DMS79 (cell line): Measurements from ENCODE around the gene FDX1.

Experiments used
- DNase-seq: peaks from one replicate; lab custom pipeline; 2025; lab: John Stamatoyannopoulos, UW

Gene FDX1

DNA sequence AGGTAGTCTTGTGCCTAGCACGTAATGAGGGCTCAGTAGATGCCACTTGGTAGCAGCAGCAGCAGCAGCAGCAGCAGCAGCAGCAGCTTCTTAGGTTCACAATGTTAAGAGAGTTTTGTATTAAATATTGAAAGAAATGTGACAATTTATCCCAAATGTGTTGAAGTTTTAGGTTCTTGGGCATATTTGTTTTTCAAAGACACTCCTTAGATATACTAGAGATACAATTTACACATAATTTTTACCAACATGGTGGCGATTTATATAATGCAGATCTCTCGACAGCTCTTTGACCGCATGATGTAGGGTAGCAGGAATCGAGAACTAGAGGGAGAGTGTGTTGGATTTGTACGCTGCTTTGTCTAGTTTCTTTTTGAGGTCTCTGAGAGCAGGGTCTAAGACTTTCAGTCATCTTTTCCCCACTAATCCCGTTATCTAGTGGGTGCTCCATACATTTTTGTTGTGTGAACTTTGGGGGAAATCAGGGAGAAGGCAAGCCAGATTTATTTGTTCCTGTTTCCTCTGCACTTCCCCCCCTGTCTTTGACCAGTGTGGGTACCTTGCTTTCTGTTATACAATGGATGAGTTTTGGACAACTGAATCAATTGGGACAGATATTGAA, 1.4 kb downstream of the FDX1 start:
- peak; percentile 33 for DNase-seq

DNA sequence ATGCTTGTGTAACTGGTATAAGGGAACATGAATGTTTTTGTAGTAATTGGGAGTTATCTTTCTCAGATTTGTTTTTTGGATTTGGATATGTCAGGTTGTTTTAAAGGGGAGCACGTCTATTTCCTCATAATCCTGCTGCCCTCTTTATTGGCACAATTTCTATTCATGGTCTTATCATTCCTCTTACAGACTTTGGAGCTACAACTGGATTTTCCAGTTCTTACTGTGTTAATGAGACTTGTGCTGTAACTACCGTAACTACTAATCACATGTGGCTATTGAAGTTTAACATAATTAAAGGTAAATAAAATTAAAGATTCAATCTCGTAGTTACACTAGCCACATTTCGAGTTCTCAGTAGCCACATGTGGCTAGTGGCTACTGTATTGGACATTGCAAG, 1.9 kb downstream of the FDX1 start:
- DNase-seq: peak; percentile 42

DNA sequence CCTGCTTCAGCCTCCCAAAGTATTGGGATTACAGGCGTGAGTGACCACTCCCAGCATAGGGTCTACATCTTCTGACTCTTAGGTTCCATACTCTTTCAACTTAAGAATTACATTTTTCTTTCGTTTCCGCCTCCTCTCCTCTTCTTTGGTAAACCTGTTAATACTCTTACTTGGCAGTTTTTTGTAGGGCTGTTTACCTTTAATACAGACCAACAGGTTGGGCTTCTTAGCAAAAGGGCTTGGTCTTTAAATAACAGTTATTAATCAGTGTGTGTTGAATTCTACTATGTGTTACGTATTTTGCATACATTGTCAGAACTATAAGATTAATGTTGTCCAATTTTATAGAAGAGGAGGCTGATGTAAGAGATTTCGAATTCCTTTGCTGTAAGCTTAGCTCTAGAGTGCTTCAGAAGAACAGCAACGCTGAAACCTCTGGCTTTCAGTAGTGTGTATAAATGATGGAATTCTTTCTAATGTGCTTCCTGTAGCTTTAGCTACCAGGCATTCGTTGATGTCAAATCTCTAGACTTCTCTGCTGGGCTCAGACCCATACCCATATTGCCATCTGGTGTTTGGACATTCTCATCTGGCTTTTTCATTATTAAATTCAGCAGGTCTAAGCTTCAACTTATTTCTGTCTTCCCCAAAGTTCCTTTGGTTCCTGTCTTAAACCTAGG, 3.1 kb downstream of the FDX1 start:
- DNase-seq: no peak

DNA sequence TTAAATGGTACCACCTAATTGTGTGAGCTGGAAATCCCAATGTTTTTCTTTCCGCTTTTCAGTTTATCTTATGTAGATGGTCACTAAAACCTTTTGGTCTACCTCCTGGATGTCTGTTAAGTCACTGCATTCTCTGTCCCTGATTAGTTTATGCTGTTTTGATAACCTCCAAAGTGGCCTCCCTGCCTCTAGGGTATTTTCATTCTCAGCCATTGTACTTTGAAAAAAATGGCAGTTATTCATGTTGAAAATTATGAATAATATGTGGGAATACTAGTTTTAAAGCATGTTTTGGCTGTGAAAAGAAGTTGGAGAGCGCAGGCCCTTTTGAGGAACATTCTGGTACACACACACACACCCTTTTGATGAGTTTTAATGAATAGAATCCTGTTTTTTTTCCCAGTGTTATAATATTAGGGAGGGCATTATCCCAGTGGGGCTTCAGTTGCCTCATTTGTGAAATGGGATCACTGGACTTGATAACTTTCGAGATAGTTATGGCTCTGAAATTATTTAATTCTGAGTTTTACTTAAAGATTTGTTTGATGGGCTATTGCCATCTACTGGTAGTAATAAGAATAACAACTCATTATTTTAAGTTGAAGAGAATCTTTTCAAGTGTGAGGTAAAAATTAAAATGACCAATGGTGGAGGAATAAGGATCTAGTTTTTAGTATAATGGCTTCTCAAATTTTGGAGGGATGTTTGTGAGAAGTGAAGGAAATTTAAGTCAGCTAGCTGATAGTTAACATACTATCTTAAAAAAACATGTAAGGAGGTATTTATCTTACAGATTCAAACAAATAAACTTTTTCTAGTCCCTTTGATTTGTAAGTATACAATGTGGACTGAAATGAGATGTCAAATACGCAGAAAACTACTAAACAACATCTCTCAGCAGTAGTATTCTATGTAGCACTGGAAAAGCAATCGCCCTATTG, 3.9 kb downstream of the FDX1 start:
- no peak for DNase-seq

DNA sequence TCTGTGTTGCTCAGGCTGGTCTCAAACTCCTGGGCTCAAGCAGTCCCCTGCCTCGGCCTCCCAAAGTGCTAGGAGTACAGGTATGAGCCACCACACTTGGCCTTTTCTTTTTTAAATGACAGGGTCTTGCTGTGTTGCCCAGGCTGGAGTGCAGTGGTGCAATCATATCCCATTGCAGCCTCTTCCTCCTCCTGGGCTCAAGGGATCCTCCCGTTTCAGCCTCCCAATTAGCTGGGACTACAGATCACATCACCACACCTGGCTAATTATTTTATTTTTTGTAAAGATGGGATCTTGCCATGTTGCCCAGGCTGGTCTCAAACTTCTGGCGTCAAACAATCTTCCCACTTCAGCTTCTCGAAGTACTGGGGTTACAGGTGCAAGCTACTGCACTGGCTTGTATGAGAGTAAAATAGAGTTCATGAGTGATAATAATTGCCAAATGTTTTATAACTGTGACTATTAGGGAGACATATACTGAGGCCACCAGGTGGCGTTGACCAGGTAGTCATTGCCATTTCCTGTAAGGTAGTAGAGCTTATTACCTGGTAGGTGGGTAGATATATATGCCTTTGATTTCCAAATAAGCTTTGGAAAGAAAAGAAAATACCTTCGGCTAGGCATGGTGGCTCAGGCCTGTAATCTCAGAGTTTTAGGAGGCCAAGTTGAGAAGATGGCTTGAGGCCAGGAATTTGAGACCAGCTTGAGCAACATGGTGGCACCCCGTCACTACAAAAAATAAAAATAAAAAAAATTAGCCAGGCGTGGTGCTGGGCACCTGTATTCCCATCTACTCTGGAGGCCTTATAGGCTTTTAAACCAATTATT, 5.4 kb downstream of the FDX1 start:
- no peak for DNase-seq

DNA sequence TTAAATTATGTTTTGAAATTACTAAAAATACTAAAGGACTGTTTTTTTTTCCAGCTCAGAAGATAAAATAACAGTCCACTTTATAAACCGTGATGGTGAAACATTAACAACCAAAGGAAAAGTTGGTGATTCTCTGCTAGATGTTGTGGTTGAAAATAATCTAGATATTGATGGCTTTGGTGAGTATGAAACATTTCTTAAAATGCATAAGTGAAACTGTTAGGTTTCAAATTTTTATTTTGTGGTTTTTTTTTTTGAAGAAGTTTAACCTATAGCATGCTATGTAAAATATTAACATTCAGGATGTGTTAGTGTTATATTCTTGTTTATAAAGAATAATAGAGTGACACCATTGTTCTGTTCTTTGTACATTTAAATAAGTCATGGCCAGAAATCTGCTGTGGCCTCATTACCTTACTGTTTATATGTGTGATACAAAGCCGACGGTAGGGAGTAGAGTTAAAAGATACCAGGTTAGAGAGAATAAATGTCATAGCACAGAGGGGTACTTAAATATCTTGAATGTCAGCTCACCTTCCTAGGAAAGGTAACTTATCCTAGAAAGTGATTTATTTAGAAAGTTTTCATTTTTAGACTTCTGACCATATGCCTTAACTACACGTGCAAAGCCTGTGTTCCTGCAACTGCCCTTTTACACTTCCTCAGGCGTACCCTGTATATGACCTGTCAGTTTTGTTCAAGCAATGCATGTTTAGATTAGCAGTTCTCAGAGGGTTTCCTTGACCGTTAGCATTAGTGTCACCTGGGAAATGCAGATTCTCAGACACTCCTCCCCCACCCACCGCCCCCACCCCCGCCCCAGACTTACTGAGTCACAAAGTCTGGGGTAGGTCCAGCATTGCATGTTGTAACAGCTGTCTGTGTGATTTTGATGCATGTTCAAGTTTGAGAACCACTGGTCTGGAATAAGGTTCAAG, 6.3 kb downstream of the FDX1 start:
- no peak for DNase-seq

DNA sequence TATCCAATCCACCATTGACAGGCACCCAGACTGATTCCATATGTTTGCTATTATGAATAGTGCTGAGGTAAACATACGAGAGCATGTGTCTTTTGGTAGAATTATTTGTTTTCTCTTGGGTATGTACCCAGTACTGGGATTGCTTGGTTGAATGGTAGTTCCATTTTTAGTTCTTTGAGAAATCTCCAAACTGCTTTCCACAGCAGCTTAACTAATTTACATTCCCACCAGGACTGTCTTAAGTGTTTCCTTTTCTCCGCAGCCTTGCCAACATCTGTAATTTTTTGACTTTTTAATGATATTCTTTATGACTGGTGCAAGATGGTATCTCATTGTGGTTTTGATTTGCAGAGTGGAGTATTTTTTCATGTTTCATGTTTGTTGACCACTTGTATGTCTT, 8.3 kb downstream of the FDX1 start:
- DNase-seq: no peak

DNA sequence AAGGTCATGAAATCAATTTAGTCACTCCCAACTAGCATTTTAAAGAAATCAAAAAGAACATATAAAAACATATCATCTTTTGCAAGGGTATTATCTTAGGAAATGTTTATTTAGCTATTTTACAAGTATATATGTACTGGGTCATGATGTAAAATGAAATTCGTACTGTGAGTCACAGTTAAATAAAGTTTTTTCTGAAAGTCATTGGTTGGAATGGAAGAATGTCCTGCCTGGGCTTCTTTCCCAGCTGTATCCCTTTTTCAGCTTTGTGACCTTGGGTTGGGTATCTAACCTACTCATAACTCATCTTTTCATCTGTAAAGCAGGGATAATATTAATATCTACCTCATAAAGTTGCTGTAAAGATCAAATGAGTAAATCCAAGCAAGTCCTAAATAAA, 15.7 kb downstream of the FDX1 start:
- no peak for DNase-seq

DNA sequence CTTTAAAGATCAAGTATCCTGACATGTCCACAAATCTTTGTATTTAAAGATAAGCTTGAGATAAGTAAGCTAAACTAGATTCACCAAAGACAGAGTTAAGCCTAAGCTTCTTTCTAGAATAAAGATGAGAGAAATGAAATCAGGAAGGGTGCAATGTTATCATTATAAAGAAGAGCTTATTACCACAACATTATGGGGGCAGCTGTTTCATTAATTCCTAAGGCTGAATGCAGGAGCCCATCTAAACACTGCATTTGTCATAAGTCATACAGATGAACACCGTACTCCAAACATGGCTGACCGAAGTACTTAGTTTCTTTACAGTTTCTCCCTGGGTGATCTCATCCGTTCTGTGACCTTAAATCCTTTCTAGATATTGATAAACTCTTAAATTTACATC, 16.3 kb downstream of the FDX1 start:
- DNase-seq: no peak

DNA sequence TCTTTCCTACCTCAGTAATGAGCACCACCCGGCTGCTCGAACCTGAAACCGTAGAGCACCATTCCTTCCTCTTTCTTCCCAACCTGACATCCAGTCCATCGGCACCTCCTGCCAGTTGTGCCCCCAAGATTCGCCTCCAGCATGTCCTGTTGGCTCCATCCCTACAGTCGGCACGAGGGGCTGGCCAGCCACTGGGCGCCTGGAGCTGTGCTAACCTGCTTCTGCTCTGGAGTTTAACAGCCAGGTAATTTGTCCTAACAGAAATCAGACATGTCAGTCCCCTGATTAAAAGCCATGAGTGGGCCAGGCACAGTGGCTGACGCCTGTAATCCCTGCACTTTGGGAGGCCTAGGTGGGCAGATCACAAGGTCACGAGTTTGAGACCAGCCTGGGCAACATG, 16.8 kb downstream of the FDX1 start:
- no peak for DNase-seq

DNA sequence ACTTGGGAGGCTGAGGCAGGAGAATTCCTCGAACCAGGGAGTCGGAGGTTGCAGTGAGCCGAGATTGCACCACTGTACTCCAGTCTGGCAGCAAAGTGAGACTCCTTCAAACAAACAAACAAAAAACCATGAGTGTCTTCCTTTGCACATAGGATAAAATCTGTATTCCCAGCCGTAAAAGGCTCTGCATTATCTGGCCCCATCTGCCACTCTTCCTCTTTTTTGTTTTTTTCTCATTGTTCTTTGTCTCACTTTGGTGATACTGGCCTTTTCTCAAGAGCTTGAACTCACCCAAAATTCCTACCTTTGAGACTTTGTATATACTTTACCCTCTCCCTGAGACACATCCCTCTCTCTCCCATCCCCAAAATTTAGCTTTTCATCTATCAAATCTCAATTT, 17.6 kb downstream of the FDX1 start:
- no peak for DNase-seq

DNA sequence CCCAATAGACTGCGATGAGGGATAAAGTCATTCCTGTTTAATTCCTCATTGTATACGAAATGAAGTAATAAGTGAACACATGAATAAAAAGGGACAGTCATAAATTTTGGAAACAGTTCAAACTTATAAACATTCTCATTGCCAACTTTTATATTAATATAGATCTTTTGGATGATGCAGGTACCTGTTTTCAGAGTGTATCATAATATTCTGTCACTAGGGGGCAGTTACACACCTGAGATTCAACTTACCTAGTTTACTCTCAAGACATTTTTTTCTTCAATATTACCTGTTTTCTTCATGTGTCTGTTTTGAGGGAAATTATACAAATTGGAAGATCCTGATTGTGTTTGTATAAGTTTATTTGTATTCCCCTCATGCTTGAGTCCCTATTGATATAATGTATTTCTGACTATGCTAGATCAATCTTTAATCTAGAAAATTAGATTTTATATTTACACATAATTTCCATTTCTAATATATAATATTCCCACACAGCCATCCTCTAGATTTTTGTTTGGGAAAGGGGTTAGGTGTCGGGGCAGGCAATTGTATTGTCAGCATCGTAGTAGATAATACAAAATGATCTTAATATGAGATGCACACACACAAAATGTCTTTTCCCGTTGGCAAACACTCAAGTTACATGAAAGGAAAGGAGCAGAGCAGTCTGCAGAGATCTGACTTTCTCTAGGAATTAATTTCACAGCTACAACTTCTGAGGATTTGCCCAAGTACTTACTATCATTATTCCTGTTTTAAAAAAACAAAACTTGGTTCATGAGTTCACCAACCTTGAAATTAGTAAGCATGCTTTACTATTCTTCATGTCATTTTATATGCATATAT, 18.4 kb downstream of the FDX1 start:
- DNase-seq: peak; percentile 34

DNA sequence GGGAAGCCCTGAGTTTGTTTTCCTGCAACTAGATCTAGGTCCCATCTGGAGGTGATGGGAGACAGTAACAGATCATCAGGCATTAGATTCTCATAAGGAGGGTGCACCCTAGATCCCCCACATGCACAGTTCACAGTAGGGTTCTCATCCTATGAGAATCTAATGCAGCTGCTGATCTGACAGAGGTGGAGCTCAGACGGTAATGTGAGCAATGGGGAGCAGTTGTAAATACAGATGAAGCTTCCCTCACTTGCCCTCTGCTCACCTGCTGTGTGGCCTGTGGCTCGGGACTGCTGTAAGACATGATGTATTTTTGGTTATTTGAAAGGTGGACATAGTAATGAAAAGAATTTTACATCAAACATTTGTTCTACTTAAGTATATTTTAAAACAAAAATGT, 20.5 kb downstream of the FDX1 start:
- DNase-seq: no peak

DNA sequence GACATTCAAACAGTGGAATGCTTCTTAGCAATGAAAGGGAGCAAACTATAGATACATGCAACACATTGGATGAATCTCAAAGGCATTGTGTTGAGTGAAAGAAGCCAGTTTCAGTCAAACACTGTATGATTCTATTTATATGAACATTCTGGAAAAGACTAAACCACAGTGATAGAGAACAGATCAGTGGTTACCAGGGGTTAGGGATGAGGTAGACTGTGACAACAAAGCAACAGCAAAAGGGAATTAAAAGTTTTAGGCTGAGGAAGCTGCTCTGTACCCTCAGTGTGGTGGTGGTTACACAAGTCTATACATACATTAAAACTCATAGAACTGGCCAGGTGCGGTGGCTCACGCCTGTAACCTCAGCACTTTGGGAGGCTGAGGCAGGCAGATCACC, 23.0 kb downstream of the FDX1 start:
- no peak for DNase-seq

DNA sequence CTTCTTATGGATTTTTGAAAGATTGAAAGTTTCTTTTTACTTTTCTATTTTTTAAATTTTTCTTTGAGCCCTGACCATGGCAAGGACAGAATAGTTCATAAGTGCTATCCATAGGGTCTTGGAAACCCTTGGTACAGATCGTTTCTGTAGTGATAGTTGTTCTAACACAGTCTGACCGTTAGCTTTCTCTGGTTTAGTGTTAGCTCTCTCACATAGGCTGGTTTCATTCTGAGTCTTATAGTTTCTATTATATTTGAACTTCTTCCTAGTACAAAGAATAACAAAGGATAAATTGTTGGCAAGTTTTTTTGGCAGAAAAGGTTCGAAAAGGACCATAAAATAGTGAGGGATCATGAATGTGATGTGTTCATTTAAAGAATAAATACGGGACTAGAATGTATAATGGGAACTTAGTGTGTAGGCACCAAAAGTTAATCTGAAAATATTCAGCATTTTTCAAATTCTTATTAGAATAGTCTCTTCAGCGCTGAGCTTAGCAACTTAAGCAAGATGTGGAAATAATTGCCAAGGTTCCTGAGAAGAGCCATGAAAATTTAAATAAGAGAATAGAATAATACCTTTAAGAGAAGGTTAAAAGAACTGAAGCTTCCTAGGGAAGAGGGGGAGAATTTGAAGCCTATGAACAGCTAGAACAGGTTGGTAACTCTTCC, 24.1 kb downstream of the FDX1 start:
- no peak for DNase-seq

DNA sequence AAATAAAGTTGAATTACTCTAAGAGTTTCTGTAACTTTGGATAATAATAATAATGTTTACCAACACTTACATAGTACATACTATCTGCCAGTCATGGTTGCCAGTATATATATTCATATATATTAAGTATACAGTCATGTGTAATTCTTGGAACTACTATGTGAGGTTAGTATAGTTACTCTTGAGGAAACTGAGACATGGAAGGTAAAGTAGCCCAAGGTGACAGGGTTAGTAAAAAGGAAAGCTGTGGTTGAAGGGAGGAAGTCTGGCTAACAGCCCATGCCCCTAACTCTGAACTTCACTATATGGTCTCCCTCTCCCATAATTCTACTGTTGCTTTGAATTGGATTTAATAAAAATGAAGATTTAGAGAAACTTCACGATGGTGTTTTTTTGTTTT, 24.9 kb downstream of the FDX1 start:
- DNase-seq: no peak

DNA sequence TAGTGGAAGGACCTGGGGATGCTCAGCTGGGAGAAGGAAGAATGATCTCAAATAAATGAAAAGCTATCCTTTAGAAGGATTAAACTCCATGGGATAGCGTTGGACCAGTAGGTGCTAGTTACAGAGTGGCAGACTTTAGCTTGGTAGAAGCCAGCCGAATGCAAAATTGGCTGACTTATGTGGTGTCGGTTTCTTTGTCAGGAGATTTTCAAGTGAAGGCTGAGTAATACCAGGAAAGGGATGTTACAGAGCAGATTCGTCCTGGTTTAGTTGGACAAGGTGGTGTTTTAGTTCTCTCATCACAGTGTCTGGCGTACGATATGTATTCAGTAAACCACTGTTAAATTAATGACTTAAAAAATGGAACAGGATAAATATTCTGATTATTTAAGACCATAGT, 26.0 kb downstream of the FDX1 start:
- DNase-seq: no peak

DNA sequence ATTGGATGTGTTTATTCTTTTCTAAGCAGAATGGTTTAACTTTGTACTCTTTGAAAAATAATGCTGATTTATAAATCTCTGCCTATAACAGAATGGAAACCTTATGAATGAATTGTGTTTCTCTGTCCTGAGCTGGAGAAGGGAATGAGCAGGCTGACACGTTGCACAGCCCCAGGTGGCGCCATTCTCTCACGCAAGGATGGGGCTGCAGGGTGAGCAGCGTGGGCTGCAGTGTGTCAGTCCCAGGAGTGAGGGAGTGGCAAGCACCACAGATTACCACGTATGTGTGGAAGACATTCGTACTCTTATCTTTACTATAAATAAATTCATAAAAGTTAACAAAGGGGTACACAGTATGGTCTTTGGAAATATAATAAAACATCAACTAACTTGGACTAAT, 33.4 kb downstream of the FDX1 start:
- DNase-seq: no peak

DNA sequence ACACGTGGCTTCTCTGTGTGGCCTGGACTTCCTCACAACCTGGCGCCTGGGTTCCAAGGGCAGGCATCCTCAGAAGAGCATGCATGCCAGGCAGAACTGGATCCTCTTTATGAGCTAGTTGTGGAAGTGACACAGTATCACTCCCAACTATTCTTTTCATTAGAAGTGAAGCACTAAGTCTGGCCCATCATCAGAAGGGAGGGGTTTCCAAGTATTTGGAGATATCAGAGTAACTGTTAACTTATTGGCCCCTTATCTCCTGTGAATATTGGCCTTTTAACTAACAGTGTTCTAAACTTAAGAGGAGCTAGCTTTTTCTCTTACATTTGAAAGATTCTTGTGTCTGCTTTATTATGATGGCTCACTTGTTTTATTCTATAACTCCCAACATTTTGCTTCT, 35.5 kb downstream of the FDX1 start:
- DNase-seq: no peak

DNA sequence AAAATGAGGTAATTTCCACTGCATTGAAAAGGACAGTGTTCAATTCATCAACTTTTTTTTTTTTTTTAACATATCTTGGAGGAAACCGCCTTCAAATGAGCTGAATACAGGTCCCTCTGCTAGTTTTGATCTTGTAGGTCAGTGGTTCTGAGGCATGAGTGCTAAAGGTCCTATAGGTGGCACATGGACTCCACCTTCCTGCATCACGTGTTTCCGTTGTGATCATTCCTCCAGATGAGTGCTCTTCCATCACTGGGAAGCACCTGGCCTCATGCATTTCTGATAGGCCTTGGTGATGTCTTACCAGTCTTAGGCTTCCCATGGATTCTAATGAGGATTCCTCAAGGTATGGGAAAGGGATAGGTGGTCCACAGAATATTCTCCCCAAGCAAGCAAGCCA, 37.8 kb downstream of the FDX1 start:
- DNase-seq: no peak
